Measurements from ENCODE around the gene IQCH.

The IQCH gene

DNA sequence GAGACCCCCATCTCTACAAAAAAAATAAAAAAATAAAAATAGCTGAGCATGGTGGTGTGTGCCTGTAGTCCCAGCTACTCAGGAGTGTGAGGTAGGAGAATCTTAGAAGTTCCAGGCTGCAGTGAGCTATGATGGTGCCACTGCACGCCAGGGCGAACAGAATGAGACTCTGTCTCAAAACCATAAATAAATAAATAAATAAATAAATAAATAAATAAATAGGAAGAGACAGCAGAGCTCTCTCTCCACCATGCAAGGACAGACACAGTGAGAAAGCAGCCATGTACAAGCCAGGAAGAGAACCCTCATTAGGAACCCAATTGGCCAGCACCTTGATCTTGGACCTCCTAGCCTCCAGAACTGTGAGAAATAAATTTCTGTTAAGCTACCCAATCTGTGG lies 261.0 kb downstream of the IQCH start:
- Histone ChIP-seq H3K9ac (no peak overlapping the region), H3K4me1 (ENCODE audit: low read depth, poor library complexity, severe bottlenecking) (peaks cover 9% of the 10 kb centered on the region), H3K27ac (no peak overlapping the region), H3K36me3 (ENCODE audit: insufficient read depth) (no peaks in the 10 kb centered on the region), H3K79me2 (ENCODE audit: insufficient read depth, low read depth) (no peaks in the 10 kb centered on the region), H3K4me2 (no peak overlapping the region), H4K20me1 (ENCODE audit: insufficient read depth) (no peaks in the 10 kb centered on the region), H3K27me3 (ENCODE audit: insufficient read depth, low read depth) (no peaks in the 10 kb centered on the region), H2AFZ (ENCODE audit: low read depth) (no peak overlapping the region), H3K4me3 (IDR thresholded peaks at IDR 0.05; ENCODE audit: insufficient read depth, low read depth, low read length) (no peak overlapping the region)
- TF ChIP-seq, protein P1, sequence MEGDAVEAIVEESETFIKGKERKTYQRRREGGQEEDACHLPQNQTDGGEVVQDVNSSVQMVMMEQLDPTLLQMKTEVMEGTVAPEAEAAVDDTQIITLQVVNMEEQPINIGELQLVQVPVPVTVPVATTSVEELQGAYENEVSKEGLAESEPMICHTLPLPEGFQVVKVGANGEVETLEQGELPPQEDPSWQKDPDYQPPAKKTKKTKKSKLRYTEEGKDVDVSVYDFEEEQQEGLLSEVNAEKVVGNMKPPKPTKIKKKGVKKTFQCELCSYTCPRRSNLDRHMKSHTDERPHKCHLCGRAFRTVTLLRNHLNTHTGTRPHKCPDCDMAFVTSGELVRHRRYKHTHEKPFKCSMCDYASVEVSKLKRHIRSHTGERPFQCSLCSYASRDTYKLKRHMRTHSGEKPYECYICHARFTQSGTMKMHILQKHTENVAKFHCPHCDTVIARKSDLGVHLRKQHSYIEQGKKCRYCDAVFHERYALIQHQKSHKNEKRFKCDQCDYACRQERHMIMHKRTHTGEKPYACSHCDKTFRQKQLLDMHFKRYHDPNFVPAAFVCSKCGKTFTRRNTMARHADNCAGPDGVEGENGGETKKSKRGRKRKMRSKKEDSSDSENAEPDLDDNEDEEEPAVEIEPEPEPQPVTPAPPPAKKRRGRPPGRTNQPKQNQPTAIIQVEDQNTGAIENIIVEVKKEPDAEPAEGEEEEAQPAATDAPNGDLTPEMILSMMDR (conservative IDR thresholded peaks at IDR 0.05; ENCODE audit: low read depth, low read length): no peak

DNA sequence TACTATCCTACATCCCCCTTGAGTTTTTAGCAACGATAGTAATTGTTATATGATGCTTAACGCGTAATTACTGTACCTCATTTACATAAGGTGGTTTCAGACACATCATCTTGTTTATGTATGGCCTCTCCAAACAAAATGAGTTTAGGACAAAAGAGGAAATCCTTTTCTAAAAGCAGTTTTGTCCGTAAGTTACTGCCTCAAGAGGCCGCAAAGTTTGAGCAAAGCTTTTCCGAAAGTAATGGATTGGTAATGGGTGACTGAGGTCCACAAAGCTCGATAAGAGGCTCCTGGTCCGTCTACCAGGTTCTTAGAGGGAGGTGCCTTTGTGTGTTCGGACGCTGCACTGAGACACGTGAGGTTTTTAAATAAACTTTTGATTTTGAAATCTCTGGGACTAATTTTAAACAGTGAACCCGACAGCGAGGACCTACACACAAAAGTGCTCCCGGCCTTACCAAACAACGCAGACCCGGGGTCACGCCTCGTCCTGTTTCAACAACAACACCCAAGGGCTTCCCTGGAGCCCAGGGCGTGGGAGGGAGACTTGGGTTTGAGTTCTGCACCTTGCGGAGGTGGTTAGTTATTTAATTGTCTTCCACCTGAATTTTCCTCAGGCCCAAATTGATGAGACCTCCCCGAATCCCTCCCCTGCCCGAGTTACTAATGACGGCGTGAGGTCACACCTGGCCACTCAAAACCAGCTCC lies 265.9 kb downstream of the IQCH start:
- Histone ChIP-seq H3K27ac (peak overlapping the region; percentile 99), H3K27me3 (ENCODE audit: insufficient read depth, low read depth) (no peaks in the 10 kb centered on the region), H2AFZ (ENCODE audit: low read depth) (peak overlapping the region; percentile 60), H3K79me2 (ENCODE audit: insufficient read depth, low read depth) (peaks cover 38% of the 10 kb centered on the region), H3K4me2 (peak overlapping the region; percentile 81), H4K20me1 (ENCODE audit: insufficient read depth) (no peaks in the 10 kb centered on the region), H3K9ac (peak overlapping the region; percentile 99), H3K4me1 (ENCODE audit: low read depth, poor library complexity, severe bottlenecking) (peaks cover 27% of the 10 kb centered on the region), H3K4me3 (IDR thresholded peaks at IDR 0.05; ENCODE audit: insufficient read depth, low read depth, low read length) (no peak overlapping the region), H3K36me3 (ENCODE audit: insufficient read depth) (no peaks in the 10 kb centered on the region)
- TF ChIP-seq, protein P1 (conservative IDR thresholded peaks at IDR 0.05; ENCODE audit: low read depth, low read length): no peak

DNA sequence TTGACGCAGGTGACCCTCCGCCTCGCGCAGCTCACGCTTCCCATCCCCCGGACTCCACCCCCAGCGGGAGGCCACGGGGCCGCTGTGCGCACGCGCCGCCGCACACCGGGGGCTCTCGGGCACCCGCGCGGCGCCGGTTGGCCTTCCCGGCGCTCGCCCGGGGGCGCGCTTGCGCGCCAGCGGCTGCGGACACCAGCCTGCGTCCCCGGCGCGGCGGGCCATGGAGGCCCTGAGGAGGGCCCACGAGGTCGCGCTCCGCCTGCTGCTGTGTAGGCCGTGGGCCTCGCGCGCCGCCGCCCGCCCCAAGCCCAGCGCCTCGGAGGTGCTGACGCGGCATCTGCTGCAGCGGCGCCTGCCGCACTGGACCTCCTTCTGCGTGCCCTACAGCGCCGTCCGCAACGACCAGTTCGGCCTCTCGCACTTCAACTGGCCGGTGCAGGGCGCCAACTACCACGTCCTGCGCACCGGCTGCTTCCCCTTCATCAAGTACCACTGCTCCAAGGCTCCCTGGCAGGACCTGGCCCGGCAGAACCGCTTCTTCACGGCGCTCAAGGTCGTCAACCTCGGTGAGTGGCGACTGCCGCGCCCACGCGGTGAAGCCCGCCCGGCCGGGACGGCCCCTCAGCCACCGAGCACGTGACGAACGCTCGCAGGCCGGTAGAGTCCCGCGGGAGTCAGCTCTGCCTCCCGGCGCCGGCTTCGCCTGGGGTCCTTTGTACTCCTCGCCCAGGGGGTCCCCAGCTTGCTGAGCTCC lies 266.6 kb downstream of the IQCH start, which contains the start of gene C15orf61:
C15orf61 (plus strand) TSS at position 103 of the 754 bp plus-strand sequence; CDS start at position 221, 118 bp downstream.
- no peaks in the 10 kb centered on the region for H4K20me1 ChIP-seq (ENCODE audit: insufficient read depth)
- peaks cover 27% of the 10 kb centered on the region for H3K4me1 ChIP-seq (ENCODE audit: low read depth, poor library complexity, severe bottlenecking)
- no peaks in the 10 kb centered on the region for H3K36me3 ChIP-seq (ENCODE audit: insufficient read depth)
- H3K4me3 ChIP-seq (IDR thresholded peaks at IDR 0.05; ENCODE audit: insufficient read depth, low read depth, low read length): no peak within 1 kb of the TSS
- no peaks in the 10 kb centered on the region for H3K27me3 ChIP-seq (ENCODE audit: insufficient read depth, low read depth)
- peak within 1 kb of the TSS; percentile 99 for H3K27ac ChIP-seq
- peaks cover 39% of the 10 kb centered on the region for H3K79me2 ChIP-seq (ENCODE audit: insufficient read depth, low read depth)
- TF ChIP-seq, protein P1 (conservative IDR thresholded peaks at IDR 0.05; ENCODE audit: low read depth, low read length): no peak
- peak within 1 kb of the TSS; percentile 60 for H2AFZ ChIP-seq (ENCODE audit: low read depth)
- H3K9ac ChIP-seq: peak within 1 kb of the TSS; percentile 99
- peak within 1 kb of the TSS; percentile 81 for H3K4me2 ChIP-seq

DNA sequence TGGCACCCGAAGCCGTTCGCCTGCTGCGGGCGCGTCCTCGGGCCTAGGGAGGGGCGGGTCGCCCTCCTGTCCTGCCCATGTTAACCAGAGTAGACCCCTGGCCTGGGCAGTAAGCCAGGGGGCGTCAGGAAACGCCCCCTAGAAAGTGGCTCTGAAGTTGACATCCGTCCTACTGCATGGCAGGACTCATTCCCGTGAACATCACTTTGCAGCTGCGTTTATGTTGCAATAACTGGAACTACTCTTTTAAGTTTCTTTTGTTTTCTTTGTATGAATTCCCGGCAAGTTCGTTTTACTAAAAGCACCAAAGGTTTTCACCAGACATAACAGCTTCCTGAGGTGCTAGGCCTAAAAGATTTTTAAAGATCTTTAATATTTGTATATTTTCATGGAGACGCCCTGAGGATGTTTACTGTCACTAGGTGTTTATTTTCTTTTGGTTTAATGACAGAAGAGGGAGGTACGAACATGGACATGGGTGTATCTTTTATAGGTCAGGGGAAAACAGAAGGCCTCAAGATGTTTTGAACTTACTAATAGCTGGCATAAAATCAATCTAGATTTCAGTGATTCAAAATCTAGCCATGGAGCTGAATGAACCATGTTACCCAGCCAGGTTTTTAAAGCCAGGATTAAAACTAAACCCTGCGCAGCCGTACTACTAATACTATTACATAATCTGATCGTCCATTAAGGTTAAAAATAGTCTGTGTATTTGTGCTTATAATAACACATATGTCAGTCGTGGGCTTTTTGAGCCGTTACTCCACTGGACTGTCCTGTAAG lies 267.4 kb downstream of the IQCH start:
- TF ChIP-seq, protein P1 (conservative IDR thresholded peaks at IDR 0.05; ENCODE audit: low read depth, low read length): no peak; the same call in 1 of the 2 replicates
- Histone ChIP-seq H3K36me3 (ENCODE audit: insufficient read depth) (no peaks in the 10 kb centered on the region), H3K27me3 (ENCODE audit: insufficient read depth, low read depth) (no peaks in the 10 kb centered on the region), H3K79me2 (ENCODE audit: insufficient read depth, low read depth) (peaks cover 39% of the 10 kb centered on the region), H4K20me1 (ENCODE audit: insufficient read depth) (no peaks in the 10 kb centered on the region), H2AFZ (ENCODE audit: low read depth) (peak overlapping the region; percentile 50), H3K4me3 (IDR thresholded peaks at IDR 0.05; ENCODE audit: insufficient read depth, low read depth, low read length) (no peak overlapping the region), H3K9ac (peak overlapping the region; percentile 99), H3K27ac (peak overlapping the region; percentile 99), H3K4me2 (peak overlapping the region; percentile 80), H3K4me1 (ENCODE audit: low read depth, poor library complexity, severe bottlenecking) (peaks cover 27% of the 10 kb centered on the region)

Data from KMS-11 (cell line).